DND-41 (cell line): ENCODE results near the gene ZBTB42.

ENCODE experiments used
- CTCF ChIP-seq: IDR thresholded peaks from 2 replicates; pipeline ENCODE4 v1.5.1; 2012; ENCODE audit warnings: borderline replicate concordance, low read length, moderate library complexity, mild to moderate bottlenecking; ENCODE audit not compliant: poor library complexity, severe bottlenecking; ENCODE audit errors: extremely low read depth
- EZH2 ChIP-seq: IDR thresholded peaks from 3 replicates; pipeline ENCODE4 v1.6.1; 2012; ENCODE audit warnings: borderline replicate concordance, low read depth, mild to moderate bottlenecking, moderate library complexity, low read length, inconsistent platforms; ENCODE audit not compliant: severe bottlenecking

DNA sequence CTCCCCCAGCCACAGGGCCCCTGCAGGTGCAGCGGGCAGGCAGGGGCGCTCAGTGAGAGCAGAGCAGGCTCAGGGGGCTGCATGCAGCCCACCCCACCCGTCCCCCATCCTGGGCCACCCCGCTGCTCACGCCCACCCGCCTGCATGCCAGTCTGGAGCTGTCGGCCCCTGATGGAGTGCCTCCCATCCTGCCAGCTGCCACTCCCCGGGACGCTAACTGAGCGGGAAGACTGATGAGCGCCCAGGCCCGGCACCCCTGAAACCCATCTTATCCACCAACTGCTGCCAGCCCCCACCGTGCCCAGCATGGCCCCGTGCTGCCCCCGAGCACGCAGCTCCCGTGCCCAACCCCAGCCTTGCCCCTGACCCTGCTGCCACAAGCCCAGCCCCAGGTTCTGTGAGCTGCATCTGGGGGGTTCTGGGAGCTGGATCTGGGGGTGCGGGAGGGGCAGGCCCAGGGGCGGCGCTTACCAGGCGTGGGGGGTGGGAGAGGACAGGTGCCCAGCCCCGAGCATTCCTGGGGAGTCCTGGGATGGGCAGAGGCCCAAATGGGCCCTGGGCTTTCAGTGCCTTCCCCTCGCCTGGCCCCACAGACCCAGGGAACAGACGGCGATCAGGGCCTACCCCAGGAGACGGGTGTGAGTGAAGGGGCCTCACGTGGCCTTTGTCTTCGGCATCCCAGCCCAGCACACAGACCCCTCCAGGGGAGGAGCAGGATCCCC lies 18.7 kb upstream of the ZBTB42 start:
- TF ChIP-seq CTCF (no peak), EZH2 (no peak)
